Fibroblast of skin of left biceps (primary cell): ENCODE results near the gene DCP1B.

Experiments
- DNase-seq, 2 experiments: peaks; one replicate each; pipeline ENCODE4 v3.0.0-alpha.2; 2013; ENCODE audit warnings: low read depth in 2 of 2

Gene DCP1B

DNA sequence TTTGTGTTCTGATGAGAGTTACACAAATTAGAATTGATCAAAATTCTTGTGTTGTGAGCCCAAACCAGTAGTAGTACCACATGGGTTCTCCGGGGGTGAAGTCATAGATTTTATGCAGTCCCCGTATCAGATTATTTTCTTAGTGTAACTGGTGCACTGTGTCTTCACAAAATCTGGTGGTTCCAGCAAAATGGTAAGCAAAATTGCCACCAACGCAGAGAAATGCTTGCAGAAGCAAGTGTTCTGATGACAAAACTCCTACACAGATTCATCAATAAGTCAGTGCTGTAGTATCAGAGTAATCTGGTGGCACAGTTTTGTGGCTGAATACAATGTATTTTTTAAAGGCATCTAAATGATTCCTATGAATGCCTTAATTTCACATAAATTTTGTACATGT lies 84.5 kb downstream of the DCP1B start:
- DNase-seq, result no peak

DNA sequence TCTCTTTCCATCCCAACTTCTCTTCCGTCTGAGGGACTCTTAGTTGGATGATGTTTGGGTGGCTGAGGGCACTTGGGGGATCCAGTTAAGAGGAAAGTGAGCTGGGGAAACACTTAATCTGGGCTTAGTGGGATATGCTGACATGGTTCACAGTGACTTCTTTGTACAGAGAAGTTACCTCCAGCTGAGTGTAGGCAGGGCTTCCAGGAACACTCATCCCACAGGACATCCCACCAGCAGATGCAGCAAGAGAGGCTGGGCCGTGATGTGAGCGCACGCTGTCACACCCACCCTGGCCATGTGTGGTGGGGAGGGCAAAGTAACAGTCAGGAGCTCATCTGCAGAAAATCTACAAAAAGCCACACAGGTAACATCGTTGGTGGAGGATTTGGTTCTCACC lies 85.0 kb downstream of the DCP1B start:
- no peak for DNase-seq

GRCh38 chr12:1918884-1919236 lies 85.4 kb downstream of the DCP1B start:
- no peak for DNase-seq

DNA sequence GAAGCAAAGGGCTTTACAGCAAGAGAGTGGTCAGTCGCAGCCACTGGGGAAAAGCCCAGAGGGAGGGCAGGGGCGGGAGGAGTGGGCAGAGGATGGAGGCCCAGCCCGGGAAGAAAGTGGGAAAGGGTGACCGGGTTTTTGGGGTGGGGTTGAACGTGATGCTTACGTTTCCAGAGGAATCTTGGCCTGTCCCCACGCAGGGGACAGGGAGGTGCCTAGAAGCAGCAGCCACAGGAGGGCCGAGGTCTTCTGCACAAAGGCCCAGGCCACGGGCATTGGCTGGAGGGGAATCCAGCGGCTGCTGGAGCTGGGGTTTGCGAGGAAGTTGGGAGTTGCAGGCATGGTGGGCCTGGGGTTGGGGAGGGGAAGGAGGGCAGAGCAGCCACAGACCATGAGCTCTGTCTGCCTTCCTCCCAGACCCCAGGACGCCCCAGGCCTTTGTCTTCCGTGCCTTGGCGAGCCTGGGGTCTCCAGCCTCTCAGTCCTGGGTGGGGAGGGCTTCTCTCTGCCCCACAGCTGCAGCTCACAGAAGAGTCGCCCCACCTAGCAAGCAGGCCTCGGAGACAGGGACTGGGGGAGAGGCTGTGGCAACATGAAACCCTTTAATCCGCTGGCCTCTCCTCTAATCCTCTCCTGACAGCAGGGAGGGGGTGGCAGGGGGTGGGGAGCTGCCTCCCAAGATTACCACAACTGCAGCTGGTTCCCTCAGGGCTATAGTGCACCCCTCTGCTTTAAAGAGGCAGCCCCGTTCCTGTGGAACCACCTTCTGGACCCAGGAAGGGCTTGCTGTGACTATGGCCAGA lies 86.0 kb downstream of the DCP1B start, which contains the start of gene CACNA2D4:
CACNA2D4 (minus strand) TSS at position 572 of the 803 bp plus-strand sequence; CDS start at position 393, 179 bp downstream.
- DNase-seq, result no peak

GRCh38 chr12:1917172-1918070 lies 86.8 kb downstream of the DCP1B start:
- DNase-seq, result no peak

GRCh38 chr12:1916371-1917171 lies 87.7 kb downstream of the DCP1B start:
- DNase-seq, result no peak

DNA sequence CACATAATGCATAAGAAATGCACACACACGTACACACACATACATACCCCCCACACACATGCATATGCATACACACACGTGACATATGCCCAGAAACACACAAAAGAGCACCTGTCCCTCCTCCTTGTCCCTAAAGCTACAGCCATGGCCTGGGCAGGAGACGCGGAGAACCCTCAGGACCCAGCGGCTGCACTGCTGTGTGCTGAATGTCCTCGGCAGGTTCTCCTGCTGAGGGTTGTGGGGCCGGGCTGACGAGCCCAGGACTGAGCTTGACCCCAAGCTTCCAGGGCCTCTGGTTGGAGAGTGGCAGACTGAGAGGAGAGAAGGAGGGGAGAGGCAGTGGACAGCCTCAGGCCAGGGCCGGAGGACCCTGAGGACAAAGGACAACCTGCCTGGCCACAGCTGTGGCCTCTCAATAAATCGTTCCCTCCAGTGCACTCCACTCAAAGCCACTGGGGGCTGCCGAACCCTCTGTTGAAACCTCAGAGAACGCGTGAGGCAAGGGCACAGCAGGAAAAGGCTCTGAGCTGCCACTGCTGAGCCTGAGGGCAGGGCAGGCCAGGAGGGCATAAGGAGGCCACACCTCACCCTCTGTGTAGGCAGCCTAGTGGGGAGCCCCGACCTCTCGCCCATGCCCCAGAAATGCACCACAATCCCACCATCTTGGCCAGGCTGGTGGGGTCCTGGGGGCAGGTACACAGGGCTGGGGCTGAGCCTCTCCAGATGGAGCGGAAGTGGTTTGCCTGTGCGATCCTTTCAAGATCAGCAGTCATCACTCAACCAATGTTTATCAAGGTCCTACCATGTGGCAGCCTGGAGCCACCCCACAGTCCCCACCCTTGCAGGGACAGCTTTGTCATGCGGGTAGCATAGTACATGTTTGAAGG lies 88.9 kb downstream of the DCP1B start:
- DNase-seq, result no peak

DNA sequence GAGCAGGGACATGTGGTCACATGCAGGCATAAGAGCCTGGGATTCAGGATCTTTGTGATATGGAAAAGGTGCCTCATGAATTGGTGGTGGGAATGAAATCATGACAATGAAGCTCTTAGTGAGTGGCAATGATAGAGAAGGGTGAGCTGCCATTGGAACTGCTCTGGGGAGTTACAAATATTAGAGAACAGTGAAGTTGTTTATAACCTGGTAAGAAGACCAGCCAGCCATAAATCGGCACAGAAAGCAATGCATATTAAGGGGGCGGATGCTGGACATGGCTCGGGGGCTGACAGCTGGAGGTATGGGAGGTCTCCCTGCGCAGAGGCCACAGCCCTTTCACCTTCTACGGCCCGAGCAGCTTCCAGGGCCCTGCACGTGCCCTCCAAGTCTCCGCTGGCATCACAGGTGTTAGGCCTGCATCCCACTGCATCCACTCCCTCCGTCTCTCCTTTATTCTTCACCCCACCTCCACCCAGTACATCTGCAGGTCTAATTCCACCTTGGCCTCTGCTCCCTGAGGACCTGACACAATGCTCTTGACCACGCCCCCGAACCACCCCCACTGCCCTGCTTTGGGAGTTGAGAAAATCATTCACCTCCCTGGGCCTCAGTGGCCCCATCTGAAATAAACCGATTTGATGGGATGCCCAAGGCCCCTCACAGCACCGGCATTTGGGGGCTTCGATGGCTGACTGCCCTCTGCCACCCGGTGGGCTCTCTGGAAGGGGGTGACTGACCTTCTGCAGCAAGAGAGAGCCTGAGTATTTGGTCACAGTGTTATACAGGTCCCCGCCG lies 89.9 kb downstream of the DCP1B start:
- DNase-seq, result no peak

DNA sequence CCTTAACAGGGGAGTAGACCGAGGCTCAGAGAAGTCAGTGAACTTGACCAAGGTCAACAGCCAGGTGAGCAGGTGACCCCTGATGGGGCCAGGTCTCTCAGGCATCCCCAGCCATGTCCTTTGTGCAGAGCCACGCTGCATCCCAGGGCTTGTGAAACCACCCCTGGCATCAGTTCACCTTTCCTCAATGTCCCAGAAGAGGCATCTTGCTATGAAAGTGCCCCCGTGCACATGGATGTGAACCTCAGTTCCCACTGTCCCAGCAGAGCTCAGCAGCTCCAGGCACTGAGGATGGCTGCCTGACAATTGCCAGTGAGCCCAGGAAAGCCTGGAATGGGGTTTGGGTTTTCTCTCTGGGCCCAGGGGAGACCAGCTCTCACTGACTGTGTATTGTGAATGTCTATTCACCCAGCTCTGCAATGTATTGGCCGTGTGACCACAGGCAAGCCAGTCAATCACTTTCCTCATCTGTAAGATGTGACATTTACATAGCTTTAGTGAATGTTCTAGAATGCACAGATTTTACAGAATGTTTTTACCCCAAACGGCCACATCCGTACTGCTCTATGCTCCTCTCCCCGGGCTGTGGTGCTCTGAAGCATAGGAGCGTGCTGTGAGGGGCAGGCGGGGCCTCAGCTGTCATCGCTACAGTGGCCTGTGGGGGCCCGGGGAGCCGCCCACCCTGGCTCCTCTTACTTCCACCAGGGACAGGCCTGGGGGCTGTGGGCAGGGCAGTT lies 90.7 kb downstream of the DCP1B start:
- DNase-seq, result no peak

DNA sequence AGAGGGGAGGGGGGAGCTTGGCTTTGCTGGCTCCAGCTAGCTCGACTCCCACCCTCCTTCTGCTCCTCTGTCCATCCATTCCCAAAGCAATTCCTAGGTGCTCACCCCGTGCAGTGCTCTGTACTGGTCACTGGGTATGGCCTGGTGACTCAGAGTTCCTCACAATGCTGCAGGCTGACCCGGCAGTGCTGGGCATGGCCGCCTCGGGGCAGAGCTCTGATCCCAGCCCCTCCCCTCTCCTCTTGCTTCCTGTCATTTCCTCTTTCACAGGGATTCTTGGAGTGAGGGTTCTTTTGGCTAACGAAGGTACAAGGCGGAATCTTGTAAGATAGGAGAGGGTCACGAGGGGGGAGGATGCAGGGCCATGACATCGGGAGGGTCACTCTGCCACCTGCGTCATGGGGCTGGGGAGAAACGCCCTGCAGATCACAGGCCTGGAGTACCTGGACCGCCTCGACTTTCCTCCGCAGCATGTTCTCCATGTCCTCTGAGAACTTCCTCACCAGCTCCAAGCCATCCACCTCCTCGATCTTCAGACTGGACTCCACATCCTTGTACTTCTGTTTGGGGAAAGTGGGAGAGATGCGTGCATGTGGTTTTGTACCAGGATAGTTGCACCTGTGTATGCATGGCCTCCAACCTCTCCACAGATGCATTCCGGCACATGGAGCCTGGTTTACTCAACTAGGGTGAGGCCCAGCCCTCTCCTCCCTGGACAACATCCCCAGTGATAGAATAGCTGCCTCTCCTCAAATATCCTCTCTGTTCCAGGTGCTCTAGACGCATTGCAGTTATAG lies 91.5 kb downstream of the DCP1B start:
- no peak for DNase-seq

DNA sequence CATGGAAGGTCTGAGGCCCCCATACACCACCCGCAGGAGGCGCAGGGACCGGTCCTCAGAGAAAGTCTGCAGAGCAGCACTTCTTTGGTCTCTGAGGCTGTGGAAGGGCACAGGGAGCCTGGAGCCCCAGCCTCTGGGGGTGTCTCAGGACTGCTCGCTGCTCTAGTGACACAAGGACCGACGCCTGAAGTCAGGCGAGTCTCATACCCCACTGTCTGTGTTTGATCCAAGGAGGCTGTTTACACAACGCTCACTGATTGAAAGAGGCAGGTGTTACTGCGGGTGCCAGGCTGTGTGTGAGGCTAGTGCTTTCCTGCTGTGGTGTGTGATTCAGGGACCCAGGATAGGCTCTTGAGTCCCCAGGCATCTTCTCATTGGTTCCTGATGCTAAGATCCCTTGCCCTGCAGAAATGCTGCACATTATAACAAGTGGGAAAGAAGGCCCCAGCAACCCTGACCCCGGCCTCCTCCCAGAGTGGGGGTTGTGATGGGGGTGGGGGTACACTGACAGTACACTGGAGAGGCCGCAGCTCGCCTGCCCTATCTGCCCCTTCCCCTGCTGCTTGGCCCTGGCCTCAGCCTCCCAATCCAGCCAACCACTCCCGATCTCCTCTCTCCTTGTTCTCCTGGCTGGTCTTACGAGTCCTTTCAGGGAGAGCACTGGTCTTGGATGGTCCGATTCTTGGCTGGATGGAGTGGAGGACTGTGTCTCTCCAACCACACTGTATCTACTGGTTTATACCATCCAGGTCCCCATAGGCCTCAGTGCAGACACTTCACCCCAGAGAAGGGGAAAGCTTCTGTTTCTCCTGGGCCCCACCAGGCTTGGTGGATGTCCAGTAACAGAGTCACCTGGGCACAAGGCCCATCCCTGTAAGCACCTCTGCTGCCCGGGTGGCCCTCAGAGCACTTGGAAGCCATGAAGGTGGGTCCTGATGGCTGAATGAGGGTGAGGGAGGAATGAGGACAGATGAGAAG lies 92.4 kb downstream of the DCP1B start:
- no peak for DNase-seq

DNA sequence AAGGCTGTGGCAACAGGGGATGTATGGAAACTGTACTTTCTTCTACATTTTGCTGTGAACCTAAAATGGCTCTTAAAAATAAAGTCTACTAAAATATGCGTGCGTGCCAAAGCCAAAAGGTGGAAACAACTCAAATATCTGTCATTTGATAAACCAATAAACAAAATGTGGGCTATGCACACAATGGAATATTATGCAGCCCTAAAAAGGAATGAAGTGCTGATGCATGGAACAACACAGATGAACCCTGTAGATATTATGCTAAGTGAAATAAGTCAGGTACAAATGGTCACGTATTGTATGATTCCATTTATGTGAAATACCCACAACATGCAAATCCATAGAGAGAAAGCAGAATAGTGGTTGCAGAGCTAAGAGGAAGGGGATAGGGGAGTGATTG lies 93.8 kb downstream of the DCP1B start:
- DNase-seq, result no peak

DNA sequence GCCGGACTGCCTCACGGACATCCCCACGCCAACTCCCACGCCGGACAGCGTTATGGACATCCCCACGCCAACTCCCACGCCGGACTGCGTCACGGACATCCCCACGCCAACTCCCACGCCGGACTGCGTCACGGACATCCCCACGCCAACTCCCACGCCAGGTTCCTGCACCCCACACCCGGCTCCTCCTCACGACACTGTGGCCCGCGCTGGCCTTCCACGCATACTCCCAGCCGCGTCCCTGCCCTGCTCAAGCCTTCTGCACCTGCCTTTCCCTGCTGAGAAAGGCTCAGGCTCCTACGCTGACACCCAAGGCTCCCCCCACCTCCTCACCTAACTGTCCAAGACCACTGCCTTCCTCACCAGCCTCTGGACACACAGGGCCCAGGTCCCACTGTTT lies 95.5 kb downstream of the DCP1B start:
- DNase-seq, result no peak

DNA sequence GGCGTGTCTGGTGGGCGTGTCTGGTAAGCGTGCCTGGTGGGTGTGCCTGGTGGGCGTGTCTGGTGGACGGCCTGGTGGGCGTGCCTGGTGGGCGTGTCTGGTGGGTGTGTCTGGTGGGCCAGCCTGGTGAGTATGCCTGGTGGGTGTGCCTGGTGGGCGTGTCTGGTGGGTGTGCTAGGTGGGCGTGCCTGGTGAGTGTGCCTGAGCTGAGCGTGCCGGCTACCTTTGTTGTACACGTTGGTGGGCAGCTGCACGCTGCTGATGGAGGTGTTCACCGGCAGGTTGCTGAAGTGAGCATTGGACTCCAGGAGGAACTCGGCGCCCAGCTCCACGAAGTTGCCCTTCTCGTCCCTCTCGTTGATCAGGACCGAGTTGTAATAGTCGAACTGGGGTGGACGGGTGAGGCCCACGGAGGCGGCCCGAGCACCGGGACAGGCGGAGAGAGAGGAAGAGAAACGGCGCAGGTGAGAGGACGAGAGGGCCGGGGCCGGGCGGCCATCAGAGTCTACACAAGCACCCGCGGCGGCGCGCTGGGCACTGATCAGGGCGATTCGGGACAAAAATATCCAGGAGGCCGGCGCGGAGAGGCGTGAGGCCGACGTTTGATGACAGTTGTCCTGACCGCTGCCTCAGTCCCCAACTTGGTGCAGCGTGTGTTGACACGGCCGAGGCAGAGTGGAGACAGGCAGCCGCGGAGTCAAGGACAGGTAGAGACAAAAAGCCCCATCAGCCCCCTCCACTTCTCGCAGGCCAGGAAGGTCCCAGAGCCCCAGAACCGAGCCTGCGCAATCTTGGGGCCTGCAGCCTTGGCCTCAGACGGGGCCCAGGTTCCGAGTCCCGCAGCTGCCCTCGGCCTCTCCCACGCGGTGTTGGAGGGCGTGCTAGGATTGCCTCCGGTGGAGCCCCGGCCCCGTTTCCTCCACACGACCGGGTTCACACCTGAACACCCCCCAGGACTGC lies 96.3 kb downstream of the DCP1B start:
- DNase-seq, result no peak

DNA sequence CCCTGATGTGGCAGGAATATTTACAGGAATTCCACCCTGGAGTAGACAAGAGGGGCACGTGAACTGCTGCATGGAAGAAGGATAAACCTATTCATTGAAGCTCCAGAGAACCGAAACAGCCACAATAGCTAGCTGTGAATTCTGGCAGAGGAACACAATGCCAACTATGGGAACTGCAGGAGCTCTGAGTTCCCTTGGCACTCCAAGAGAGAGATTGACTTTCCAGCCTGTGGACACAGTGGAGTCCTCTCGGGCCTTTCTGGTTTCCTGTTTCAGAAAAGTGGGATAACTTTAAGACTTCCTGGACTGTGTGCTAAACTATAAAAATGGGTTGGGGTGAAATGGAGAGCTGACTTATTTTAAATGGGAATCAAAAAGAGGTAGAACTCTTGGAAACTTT lies 97.7 kb downstream of the DCP1B start:
- DNase-seq, result no peak

DNA sequence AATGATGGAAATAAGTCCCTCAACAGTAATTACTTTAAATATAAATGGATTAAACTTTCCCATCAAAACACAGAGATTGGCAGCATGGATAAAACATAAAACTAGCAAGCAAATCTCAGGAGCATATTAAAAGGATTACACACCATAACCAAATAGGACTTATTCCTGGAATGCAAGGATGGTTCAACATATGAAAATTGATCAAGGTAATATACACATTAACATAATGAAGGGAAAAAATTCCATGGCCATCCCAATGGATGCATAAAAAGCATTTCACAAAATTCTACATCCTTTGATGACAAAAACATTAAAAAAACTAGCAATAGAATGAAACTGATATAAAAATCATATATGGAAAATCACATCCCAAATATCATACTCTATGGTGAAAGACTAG lies 99.4 kb downstream of the DCP1B start:
- DNase-seq, result no peak
